NCI-H446 (cell line): ENCODE measurements around the gene PHAF1.
A peak's percentile ranks its signal among the peaks of the same experiment; 100 is the strongest.

ENCODE experiments used
- DNase-seq, 2 experiments: peaks; one replicate each; lab custom pipeline; 2025; lab: John Stamatoyannopoulos, UW

PHAF1 gene

DNA sequence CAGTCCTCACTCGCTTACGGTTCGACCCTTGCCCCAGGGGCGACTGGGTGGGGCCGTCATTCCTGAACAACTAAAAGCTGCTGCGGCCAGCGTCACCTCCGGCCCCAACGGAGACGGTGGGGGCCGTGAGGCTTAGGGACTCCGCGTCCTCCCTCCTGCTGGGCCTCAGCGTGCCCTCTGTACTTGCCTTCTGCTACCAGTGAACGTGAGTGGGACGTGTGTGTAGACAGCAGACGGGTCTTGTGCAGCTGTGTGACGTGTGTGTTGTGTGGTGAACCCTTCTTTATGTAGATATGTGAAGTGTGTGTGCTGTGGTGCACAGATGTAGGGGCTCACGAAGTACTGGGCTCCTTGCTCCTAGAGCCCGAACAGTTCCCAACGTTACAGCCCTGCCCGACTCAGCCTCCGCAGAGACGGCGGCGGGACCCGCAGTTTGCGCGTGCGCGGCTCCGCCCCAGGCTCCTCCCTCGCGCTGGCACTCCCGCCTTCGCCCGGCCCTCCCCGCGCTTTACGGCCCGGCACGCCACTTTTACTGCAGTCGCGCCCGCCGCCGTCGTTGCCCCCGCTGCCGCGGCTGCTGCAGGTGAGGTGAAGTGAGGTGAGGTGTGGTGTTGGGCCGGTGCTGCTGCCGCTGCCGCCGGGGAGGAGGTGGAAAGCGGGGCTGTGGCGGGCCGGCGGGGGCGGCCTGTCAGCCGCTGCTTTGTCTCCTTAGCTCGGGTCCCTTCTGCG, at the start of gene PHAF1:
Gene PHAF1 (plus strand): TSS at position 535 of the 729 bp plus-strand sequence. CDS start 235 bp downstream, outside the sequence.
- peak; percentile 51 to 85 for DNase-seq

DNA sequence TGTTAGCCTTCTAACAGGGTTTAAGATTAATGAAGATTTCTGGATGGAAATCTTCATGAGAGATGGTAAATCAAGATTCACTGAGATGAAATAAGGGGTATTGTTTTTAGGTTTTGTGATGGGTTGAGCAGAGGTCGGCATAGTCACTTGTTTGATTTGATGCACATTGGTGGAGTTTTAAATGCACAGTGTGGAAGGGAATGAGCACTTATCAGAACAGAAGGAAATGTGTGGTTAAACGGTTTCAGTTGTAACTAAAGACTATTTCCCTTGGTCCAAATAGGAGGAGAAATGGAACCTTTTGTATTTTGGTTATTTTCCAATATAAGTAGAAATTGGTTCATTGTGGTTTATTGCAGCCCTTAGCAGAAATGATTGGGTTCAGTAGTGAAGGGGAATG, 46.7 kb upstream of the PHAF1 start:
- DNase-seq: no peak

DNA sequence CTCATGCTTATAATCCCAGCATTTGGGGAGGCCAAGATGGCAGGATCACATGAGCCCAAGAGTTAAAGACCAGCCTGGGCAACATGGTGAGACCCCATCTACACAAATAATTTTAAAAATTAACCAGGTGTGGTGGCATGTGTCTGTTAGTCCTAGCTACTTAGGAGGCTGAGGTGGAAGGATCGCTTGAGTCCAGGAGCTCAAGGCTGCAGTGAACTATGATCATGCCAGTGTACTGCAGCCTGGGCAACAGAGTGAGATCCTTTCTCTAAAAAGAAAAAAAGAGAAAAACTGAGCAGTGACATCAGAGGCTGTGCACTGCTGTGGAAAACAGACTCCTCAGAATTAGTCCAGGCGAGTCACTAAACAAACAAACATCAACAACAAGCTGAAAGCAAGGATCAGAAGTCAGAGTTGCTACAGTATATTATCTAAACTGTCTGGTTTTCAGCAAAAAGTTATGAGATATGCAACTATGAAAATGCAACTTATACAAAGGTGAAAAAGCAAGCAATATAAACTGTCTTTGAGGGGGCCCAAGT, 41.5 kb upstream of the PHAF1 start:
- DNase-seq: no peak

DNA sequence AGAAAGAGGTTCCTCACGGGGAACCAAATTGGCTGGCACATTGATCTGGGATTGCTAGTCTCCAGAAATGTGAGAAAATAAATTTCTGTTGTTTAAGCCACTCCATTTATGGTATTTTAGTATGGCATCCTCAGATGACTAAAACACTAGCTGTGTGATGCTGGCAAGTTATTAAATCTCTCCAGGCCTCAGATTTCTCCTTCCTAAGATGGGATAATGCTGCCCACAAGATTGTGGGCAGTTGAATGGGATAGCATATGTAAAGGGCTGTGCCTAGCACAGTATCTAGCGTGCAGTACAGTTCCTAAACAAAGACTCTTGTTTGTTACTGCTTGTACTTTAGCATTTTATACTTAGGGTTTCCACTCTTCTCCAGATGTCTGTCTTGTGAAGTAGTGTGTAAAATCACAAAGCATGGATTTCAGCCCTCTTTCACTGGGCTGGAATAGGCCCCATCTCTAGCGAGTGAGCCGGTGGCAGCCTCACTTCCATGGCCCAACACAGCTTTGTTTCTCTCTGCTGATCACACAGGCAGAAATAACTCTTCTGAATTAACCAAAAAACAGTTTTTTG, 38.2 kb upstream of the PHAF1 start:
- DNase-seq: no peak

DNA sequence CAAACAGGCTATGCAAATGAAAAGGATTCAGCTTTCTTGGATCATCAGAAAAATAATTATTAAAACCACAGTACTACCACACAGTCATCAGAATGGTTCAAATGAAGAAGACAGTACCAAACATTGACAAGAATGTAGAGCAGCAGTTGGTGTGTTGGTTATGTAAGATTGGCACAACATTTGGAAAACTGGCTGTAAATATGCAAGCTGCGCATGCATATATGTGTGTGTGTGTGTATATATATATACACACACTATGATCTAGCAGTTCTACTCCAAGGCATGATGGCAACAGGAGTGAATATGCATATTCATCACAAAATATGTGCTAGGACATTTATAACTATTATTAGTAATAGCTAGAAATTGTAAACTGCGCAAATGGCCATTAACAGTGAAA, 34.4 kb upstream of the PHAF1 start:
- DNase-seq: no peak

DNA sequence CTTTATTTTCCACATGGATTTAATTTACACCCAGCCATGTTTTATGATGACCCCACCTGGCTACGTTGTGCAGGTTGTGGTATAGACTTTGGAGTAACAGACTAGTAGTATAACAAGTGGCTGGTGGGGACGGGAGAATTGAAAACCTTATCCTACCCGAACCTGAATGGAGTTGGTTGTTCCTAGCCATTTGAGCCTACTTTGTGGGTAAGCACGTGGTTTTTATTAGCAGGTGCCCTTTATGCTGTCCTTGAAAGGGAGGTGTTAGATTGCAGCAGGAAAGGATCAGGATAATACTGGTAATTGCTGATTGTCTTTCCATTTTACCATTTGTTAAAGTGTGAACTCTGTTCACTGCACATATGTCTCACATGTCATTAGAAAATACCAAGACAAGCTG, 31.9 kb upstream of the PHAF1 start:
- DNase-seq: no peak

DNA sequence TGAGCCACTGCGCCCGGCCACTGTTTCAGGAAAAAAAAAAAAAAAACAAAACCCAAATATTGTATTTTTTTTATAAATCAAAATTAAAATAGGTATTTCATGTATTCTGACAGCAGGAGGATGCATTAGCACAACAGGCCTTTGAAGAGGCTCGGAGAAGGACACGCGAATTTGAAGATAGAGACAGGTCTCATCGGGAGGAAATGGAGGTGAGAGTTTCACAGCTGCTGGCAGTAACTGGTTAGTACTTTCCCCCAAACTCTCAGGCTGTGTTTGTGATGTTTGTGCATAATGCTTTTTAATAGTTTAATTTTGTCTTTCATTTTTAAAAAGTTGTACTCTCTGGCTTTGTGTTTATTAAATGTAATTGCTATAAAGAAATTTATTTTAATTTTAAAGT, 27.6 kb upstream of the PHAF1 start:
- no peak for DNase-seq

DNA sequence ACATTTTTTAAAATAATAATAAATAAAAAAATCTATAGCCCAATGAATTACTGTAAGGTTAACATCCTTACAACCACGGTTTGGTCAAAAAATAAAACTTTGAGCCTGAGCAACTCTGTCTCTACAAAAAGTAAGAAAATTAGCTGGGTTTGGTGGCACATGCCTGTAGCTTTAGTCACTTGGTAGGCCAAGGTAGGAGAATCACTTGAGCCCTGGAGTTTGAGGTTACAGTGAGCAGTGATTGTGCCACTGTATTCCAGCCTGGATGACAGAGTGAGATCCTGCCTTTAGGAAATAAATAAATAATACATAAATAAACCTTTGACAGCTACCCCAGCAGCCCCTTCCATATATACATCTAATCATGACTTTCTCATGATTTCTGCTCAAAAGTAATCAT, 26.9 kb upstream of the PHAF1 start:
- no peak for DNase-seq

DNA sequence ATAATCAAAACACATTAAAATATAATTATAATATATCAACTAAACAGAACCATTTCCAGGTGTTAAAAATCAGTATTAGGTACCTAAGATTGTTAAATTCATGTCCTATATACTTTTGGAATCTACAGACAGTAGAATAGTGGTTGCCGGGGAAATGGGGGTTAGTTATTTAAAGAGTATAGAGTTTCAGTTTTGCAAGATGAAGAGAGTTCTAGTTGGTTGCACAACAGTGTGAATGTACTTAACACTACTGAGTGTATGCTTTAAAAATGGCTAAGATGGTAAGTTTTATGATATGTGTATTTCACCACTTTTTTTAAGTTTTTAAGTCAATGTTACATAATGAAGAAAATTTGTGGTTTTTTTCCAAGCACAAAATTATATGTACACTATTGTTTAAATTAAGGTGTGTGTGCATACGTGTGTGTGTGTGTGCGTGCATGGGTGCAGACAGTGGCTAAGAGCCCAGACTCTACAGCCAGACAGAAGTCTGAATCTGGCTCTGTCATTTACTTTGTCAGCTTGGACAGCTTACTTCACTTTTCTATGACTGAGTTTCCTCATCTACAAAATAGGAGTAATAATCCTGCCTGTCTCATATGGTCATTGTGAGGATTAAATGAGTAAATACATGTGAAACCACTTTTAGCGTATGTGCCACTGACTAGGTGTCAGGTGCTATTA, 25.3 kb upstream of the PHAF1 start:
- DNase-seq: no peak

DNA sequence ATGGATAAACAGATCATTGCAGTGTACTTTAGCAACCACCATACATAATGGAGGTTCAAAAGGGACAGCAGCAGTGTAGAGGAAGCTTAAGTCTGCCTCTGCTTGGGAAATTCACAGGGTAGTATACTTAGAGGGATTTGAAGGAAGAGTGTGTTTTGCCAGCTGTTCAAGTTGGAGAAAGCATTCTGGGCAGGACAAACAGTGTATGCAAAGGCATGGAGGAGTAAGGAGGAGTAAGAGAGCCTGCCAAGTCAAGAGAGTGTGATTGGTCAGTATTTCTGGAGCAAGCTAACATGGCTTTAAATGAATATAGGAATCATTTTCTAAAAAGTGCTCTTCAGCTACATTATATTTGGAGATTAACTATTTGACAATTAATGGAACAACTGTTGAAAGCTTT, 22.9 kb upstream of the PHAF1 start:
- DNase-seq: no peak

DNA sequence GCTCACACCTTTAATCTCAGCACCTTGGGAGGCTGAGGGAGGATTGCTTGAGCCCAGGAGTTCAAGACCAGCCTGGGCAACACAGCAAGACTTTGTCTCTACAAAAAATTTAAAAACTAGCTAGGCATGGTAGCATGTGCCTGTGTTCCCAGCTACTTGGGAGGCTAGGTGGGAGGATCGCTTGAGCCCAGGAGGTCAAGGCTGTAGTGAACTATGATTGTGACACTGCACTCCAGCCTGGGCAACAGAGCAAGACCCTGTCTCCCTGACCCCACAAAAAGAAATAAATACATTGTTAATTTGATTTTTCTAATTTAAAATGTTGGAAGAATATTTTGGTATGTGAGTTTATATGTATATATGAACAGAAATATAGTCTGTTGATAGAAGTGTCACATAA, 22.4 kb upstream of the PHAF1 start:
- no peak for DNase-seq

DNA sequence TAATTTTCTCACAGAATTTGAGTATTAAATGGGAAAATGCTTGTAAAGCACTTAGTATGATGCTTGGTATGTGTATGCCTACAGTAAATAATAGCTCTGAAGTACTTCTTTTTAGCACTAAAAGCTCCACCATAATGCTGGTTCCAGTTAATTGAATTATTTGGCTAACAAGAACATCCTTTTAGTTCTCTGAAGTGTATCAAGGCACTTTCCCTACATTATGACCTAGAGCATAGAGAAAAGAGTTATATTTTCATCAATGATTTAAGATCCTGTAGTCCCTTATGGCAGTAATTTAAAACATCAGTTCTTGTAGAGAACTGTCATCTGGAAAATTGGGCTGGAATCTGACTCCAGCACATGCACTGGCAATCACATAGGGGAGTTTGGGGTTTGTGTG, 21.9 kb upstream of the PHAF1 start:
- no peak for DNase-seq

DNA sequence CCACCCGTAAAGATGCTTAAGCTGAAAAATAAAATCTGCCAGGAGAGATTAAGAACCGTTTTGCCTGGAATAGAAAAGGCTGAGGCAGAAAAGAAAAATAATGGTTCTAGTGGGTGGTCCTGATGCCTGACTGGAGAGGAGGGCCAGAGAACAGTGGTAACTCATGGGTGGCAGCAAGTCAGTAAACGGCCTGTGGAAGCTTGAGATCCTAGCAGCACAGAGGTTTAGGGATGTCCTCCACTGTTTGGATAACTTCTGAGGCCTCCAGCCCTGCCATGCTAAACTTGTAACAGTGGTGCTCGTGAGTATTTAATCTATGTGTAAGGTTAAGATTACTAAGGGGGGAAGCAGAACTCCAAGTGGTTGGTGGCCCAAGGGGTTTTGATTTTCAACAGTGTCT, 21.2 kb upstream of the PHAF1 start:
- no peak for DNase-seq

DNA sequence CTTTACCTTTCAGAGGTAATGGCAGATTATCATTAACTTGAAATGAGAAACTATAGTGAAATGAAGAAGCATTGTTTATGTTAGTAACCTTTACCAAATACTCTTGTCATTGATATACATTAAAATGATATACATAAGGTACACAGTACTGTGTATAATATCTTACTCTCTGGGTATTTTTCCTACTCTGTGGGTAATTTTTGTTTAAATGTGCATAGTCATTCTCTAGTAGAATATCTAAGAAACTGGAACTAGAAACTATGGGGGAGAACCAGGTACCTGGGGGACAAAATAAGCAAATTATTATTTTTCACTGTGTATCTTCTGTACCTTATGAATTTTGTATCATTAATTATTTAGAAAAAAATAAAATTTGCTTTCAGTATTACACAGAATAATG, 20.6 kb upstream of the PHAF1 start:
- no peak for DNase-seq

DNA sequence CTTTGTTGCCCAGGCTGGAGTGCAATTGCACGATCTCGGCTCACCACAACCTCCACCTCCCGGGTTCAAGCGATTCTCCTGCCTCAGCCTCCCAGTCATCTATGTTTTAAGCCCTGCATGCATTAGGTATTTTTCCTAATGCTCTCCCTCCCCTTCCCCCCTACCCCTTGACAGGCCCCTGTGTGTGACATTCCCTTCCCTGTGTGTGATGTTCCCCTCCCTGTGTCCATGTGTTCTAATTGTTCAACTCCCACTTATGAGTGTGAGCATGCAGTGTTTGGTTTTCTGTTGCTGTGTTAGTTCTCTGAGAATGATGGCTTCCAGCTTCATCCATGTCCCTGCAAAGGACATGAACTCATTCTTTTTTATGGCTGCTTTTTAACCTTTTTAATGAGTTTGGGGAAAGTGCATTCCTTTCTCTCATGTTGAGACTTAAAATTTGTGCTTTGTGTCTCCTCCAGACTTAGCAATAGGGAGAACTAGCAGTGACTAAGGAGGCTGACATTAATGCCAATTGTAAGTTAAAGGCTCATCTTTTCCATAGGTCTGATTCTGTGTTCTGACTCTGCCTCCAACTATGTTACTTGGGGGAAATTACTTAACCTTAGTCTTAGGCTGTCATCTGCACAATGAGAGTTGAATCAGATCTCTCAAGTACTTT, 17.7 kb upstream of the PHAF1 start:
- DNase-seq: no peak

DNA sequence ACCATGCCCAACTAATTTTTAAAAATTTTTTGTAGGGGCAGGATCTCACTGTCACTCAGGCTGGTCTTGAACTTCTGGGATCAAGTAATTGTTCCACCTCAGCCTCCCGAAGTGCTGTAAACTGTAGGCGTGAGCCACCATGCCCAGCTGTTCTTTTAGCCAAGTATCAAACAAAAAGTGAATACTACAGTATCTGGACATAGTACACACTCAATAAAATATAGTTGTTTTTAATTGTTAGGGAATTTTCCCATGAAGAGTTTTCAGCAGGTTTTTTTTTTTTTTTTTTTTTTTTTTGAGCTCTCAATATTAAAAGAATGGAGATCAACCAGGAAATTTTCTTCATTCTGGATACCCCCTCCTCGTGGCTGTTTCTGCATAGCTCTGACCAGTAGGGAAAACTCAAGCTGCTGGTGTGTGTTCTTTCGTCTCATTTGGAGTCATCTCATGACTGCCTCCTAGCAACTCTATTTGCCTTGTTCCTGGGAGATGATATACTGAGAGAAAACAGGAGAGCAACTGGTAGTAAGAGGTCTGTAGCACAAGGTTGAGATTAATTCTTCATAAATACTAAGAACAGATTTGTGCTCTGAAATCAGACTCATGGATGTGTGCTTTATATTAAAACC, 16.5 kb upstream of the PHAF1 start:
- no peak for DNase-seq

DNA sequence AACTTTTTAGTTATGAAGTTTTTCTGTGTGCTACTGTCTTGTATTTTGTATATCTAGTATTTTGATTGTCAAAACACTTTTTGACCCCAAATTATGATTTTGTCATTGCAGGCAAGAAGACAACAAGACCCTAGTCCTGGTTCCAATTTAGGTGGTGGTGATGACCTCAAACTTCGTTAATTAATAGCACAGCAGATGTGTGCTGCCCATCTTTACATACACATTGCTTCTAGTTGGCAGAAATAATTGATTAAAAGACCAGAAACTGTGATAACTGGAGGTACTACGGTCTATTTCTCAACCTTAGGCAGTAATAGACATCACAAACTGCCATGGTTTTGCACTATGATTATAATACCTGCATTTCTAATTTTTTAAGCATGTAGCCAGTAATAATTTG, 11.1 kb upstream of the PHAF1 start:
- DNase-seq: no peak

DNA sequence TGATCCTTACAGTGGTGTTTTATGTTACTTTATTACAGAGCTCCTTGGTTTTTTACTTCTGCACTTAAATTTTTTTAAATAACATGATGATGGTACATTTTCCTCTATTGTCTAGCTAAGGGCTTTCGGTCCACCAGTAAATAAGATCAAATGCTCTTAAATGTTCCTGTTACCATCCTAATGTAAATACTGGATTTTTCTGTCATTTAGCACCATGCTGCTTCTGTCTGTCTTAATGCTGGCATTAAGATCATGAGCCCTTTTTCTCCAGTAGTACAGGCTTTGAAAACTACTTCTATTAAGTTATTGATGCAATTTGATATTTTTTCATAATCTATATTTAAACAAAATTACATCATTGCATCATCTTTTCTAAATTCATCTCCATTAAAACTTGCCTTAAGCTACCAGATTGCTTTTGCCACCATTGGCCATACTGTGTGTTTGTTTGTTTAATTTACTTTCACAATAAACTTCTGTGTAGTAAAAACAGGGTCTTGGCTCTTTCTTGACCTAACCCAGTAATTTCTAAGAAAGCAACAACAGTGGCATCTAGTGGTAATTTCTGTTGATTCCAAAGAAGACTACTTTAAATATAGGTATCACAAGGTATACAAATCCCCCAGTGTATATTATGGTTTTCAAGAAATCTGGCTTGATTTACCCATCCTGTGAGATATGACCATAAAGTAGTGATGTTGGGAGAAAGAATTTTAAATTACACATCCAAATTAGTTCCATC, 9.0 kb upstream of the PHAF1 start:
- DNase-seq: peak in 1 of 2 experiments; percentile 5

DNA sequence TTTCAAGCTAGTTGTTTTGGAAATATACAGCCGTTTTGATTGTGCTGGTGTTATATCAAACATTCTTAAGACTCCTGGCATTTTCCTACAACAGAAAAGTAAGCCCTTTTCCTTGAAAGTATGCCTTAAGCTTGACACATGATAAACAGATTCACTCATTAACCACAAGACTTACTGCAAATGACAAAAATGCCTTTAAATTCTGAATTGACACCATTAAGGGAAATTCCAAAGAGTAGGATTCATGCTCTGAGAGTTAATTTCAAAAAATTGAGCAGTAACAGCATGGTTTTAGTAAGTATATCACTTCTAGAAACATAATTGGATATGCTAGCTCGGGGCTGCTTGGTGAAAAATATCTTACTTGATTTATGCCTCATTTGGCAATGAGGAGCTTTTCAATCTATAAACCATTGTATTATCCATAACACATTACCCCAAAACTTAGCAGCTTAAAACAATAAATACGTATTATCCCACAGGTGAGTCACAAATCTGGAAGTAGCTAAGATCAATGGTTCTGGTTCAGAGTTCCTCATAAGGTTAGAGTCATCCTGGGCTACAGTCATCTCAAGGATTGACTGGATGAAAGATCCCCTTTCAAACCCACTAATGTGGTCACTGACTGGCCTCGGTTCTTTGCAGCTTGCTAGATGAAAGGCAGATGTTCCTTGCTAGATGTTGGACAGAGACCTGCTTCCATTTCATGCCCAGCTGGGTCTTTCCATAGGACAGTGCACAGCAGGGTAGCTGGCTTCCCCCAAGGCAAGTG, 8.2 kb upstream of the PHAF1 start:
- no peak for DNase-seq

DNA sequence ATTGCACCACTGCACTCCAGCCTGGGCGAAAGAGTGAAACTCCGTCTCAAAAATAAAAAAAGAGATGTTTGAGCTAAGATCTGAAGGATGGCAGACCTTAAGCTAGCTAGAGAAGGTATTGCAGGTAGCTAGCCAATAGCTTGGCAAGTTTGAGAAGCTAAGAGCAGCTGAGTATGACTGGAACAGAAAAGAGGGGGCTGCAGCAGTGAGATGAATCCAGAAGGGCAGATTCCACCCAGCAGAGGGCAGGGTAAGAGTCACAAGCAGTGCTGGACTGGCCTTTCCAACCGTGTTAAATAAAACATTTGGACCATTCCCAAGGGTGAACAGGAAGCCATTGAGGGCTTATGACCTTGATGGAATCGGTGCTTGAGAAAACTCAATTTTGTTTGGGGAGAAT, 5.7 kb upstream of the PHAF1 start:
- no peak for DNase-seq

DNA sequence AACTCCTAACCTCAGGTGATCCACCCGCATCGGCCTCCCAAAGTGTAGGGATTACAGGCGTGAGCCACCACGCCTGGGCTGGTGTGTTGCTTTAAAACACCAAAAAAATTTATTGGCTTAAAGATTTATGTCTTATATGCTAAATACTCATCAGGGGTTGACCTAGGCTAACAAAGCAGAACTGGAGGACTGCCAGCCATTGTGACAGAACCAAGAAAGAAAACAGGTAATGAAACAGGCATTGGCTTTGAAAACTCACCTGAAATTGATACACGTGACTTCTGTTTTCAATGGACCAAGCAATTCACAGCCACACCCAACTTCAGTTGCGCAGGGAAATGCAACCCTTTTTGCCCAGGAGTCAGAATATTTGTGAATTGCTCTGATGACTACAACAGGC, 4.9 kb upstream of the PHAF1 start:
- DNase-seq: no peak
